CD14-positive monocyte (primary cell): ENCODE measurements around the gene NDUFV3. TPM values are rescaled to one million over a fixed set of nuclear protein-coding genes. Genes with fewer than 3 reads are reported as not detected.

ENCODE experiments used
- DNase-seq, 3 donors: peaks; one replicate each; pipeline ENCODE4 v3.0.0-alpha.2; 2011 to 2022
- H2AFZ ChIP-seq: 2 replicates; pipeline ENCODE4 v1.6.0; 2012; ENCODE audit warnings: mild to moderate bottlenecking, low read depth, low read length, inconsistent platforms; ENCODE audit not compliant: insufficient read depth, poor library complexity, severe bottlenecking
- H3K27ac ChIP-seq, 2 donors: 1 replicate in 1 of 2; 2 replicates in 1 of 2; pipeline ENCODE4 v1.5.1; 2012 to 2013; ENCODE audit warnings: low read length in 2 of 2, control low read depth in 1 of 2, inconsistent platforms in 1 of 2, low read depth in 1 of 2, mild to moderate bottlenecking in 1 of 2
- H3K27me3 ChIP-seq, 2 donors: one replicate each; pipeline versions ENCODE4 v1.6.0 to v1.6.1; 2011 to 2013; ENCODE audit warnings: low read length in 2 of 2; ENCODE audit not compliant: control insufficient read depth in 2 of 2, insufficient read depth in 2 of 2
- H3K36me3 ChIP-seq, 2 donors: replicated peaks in 1 of 2; 1 replicate in 1 of 2; 2 replicates in 1 of 2; pipeline versions ENCODE4 v1.5.1 to v1.6.1; 2012 to 2013; ENCODE audit warnings: low read length in 2 of 2, control low read depth in 1 of 2, inconsistent platforms in 1 of 2, mild to moderate bottlenecking in 1 of 2; ENCODE audit not compliant: insufficient read depth in 2 of 2, control insufficient read depth in 1 of 2
- H3K4me1 ChIP-seq, 2 donors: 1 replicate in 1 of 2; 2 replicates in 1 of 2; pipeline versions ENCODE4 v1.5.1 to v1.6.1; 2012 to 2013; ENCODE audit warnings: low read length in 2 of 2, control low read depth in 1 of 2, inconsistent platforms in 1 of 2, mild to moderate bottlenecking in 1 of 2, moderate library complexity in 1 of 2; ENCODE audit not compliant: insufficient read depth in 2 of 2, control insufficient read depth in 1 of 2
- H3K4me2 ChIP-seq: replicated peaks from 2 replicates; pipeline ENCODE3; 2012; ENCODE audit warnings: low read length, moderate library complexity, mild to moderate bottlenecking; ENCODE audit not compliant: poor library complexity, severe bottlenecking; ENCODE audit errors: extremely low read depth
- H3K4me3 ChIP-seq, 3 experiments: fragments of 200-600 bp in 1 of 3; sonication (generic) in 1 of 3; replicated peaks in 1 of 3; 1 replicate in 2 of 3; 2 replicates in 1 of 3; pipeline ENCODE4 v1.5.1; 2011 to 2013; ENCODE audit warnings: low read length in 3 of 3, mild to moderate bottlenecking in 3 of 3, control low read depth in 2 of 3, low read depth in 2 of 3, inconsistent platforms in 1 of 3, moderate library complexity in 1 of 3
- H3K79me2 ChIP-seq: 2 replicates; pipeline ENCODE4 v1.6.0; 2012; ENCODE audit warnings: mild to moderate bottlenecking, control low read depth, inconsistent platforms, low read length, moderate library complexity; ENCODE audit not compliant: insufficient read depth
- H3K9ac ChIP-seq: 2 replicates; pipeline ENCODE4 v1.6.0; 2017; ENCODE audit warnings: low read length, mild to moderate bottlenecking; ENCODE audit not compliant: insufficient read depth, poor library complexity, severe bottlenecking
- H3K9me3 ChIP-seq, 2 donors: replicated peaks in 1 of 2; 1 replicate in 1 of 2; 2 replicates in 1 of 2; pipeline versions ENCODE4 v1.5.1 to v1.6.1; 2012 to 2013; ENCODE audit warnings: low read length in 2 of 2, control low read depth in 1 of 2; ENCODE audit not compliant: control insufficient read depth in 1 of 2, insufficient read depth in 1 of 2
- H4K20me1 ChIP-seq: 2 replicates; pipeline ENCODE4 v1.6.0; 2012; ENCODE audit warnings: mild to moderate bottlenecking, low read length, control low read depth, moderate library complexity; ENCODE audit not compliant: insufficient read depth
- H3K27ac Mint-ChIP-seq, 7 donors: one replicate each; pipeline ENCODE4 v1.8.0; 2020; ENCODE audit warnings: mild to moderate bottlenecking in 7 of 7, mixed read lengths in 7 of 7, moderate library complexity in 6 of 7, inconsistent platforms in 2 of 7
- H3K27me3 Mint-ChIP-seq, 3 donors: one replicate each; pipeline ENCODE4 v1.8.0; 2021 to 2022; ENCODE audit warnings: low read depth in 3 of 3, mild to moderate bottlenecking in 3 of 3, mixed read lengths in 3 of 3, moderate library complexity in 3 of 3, inconsistent platforms in 1 of 3
- H3K36me3 Mint-ChIP-seq, 2 donors: one replicate each; pipeline ENCODE4 v1.8.0; 2020; ENCODE audit warnings: mixed read lengths in 2 of 2, inconsistent platforms in 1 of 2, mild to moderate bottlenecking in 1 of 2
- H3K4me1 Mint-ChIP-seq: one replicate; pipeline ENCODE4 v1.8.0; 2020; ENCODE audit warnings: mild to moderate bottlenecking, mixed read lengths
- H3K4me3 Mint-ChIP-seq, 2 donors: one replicate each; pipeline ENCODE4 v1.8.0; 2020; ENCODE audit warnings: mild to moderate bottlenecking in 2 of 2, mixed read lengths in 2 of 2, moderate library complexity in 1 of 2
- H3K9me3 Mint-ChIP-seq, 7 donors: one replicate each; pipeline ENCODE4 v1.8.0; 2020 to 2022; ENCODE audit warnings: mixed read lengths in 7 of 7, mild to moderate bottlenecking in 6 of 7, moderate library complexity in 6 of 7, inconsistent platforms in 2 of 7
- CTCF ChIP-seq: fragments of 200-600 bp; IDR thresholded peaks from one replicate; pipeline ENCODE4 v1.8.0; 2022; ENCODE audit warnings: antibody characterized with exemption, mild to moderate bottlenecking
- WGBS: methylation state at CpG from one replicate; pipeline ENCODE4 v1.1.5; 2013; ENCODE audit warnings: missing lambda C conversion rate; ENCODE audit not compliant: insufficient coverage; 5-methylcytosine and 5-hydroxymethylcytosine counted together
- intact Hi-C, 2 donors: fragments of 100-400 bp; cut with micrococcal nuclease; formaldehyde crosslinking; loops; one replicate each; pipeline versions ENCODE4 v1.15.0 to v1.15.1; 2023
- polyA plus RNA-seq, 3 donors: library from polyadenylated mRNA; depleted of rRNA in 1 of 3; unstranded in 2 of 3; stranded (reverse) in 1 of 3; fragments of 300-500 nt in 2 of 3; fragments of >200 nt in 1 of 3; fragmentation: Illumina TruSeq in 2 of 3; gene quantifications; 1 replicate in 2 of 3; 2 replicates in 1 of 3; pipeline ENCODE4 v1.2.3, GENCODE V29; 2012 to 2021

NDUFV3 gene
- polyA plus RNA-seq, 3 donors, result 18.2 to 35.5 (median 28.0) TPM

GRCh38 chr21:42880352-42880751, 12.8 kb upstream of the NDUFV3 start:
- peaks cover 30% of the 10 kb centered on the region for H3K79me2 ChIP-seq
- peak overlapping the region; percentile 87 for H2AFZ ChIP-seq
- peaks cover 10 to 13% of the 10 kb centered on the region in 2 donors for H3K36me3 ChIP-seq
- H3K4me3 ChIP-seq, result peak overlapping the region in 1 of 3 experiments; percentile 89
- peak overlapping the region; percentile 86 to 98 for H3K4me3 Mint-ChIP-seq
- peak overlapping the region; percentile 83 for H3K9ac ChIP-seq
- no peak for DNase-seq
- no peaks in the 10 kb centered on the region for H3K27me3 ChIP-seq
- no peaks in the 10 kb centered on the region for H3K9me3 ChIP-seq
- no peak for TF ChIP-seq CTCF
- H3K27ac ChIP-seq, result peak overlapping the region in 1 of 2 donors; percentile 84
- 100% methylated on average over 1 of the region's 6 CpGs for WGBS
- peaks cover 0 to 5% (median 0%) of the 10 kb centered on the region in 3 donors for H3K27me3 Mint-ChIP-seq
- H3K4me2 ChIP-seq, result peak overlapping the region; percentile 91
- H3K9me3 Mint-ChIP-seq, result no peaks in the 10 kb centered on the region
- peaks cover 20% of the 10 kb centered on the region for H3K4me1 Mint-ChIP-seq
- H3K4me1 ChIP-seq, result peaks cover 17 to 20% of the 10 kb centered on the region in 2 donors
- intact Hi-C loops, result no loop called here
- peaks cover 7 to 16% of the 10 kb centered on the region in 2 donors for H3K36me3 Mint-ChIP-seq
- peak overlapping the region; percentile 80 to 97 (median 95) for H3K27ac Mint-ChIP-seq
- H4K20me1 ChIP-seq, result no peaks in the 10 kb centered on the region

- DNase-seq, result no peak
- no peak for TF ChIP-seq CTCF
- Histone ChIP-seq H3K79me2 (peaks cover 8% of the 10 kb centered on the region), H3K4me1 (peaks cover 7 to 10% of the 10 kb centered on the region in 2 donors), H3K27ac (no peak overlapping the region), H3K9ac (no peak overlapping the region), H3K4me3 (no peak overlapping the region), H3K27me3 (no peaks in the 10 kb centered on the region), H3K4me2 (no peak overlapping the region), H3K36me3 (no peaks in the 10 kb centered on the region), H2AFZ (no peak overlapping the region), H4K20me1 (no peaks in the 10 kb centered on the region), H3K9me3 (no peaks in the 10 kb centered on the region)
- peaks cover 0 to 5% (median 0%) of the 10 kb centered on the region in 3 donors for H3K27me3 Mint-ChIP-seq
- H3K27ac Mint-ChIP-seq, result no peak overlapping the region
- H3K4me3 Mint-ChIP-seq, result no peak overlapping the region
- intact Hi-C loops, result no loop called here
- H3K4me1 Mint-ChIP-seq, result peaks cover 11% of the 10 kb centered on the region
- no CpG with 5 or more reads among the region's 1 CpG for WGBS
- no peaks in the 10 kb centered on the region for H3K36me3 Mint-ChIP-seq
- H3K9me3 Mint-ChIP-seq, result no peaks in the 10 kb centered on the region
Measured at GRCh38 chr21:42883921-42884320, 9.2 kb upstream of the NDUFV3 start.
